ENCODE results near the gene TMUB2. TPM values are rescaled to one million over a fixed set of nuclear protein-coding genes. Genes with fewer than 3 reads are reported as not detected.

The TMUB2 gene
- total and polyA plus RNA-seq, 12 donors = 16.3 to 37.2 (median 20.1) TPM

- no peaks in the 10 kb centered on the region for H3K9me3 ChIP-seq
- WGBS, 2 donors = 75 to 78% methylated on average over 11 of the region's 11 CpGs
- DNase-seq (no peak), ATAC-seq (no peak)
- intact Hi-C loops (cut with DNase I) = loop anchor here in 9 of 10 donors (1.0 to 5.0 kb wide), 8 partner anchors 112 to 312 kb away; partner anchors contain the start of genes GRN (in 3 of the 9) and SLC25A39 (in 2 of the 9)
- peaks cover 0 to 87% (median 47%) of the 10 kb centered on the region in 9 donors for H3K36me3 ChIP-seq
- H3K4me3 ChIP-seq = no peak overlapping the region
- TF ChIP-seq CTCF (IDR thresholded peaks at IDR 0.05) = no peak
- H3K27ac ChIP-seq = peak overlapping the region in 6 of 10 donors; percentile 9 to 72 (median 54)
- peaks cover 5 to 26% (median 13%) of the 10 kb centered on the region in 9 donors for H3K4me1 ChIP-seq
- no peaks in the 10 kb centered on the region for H3K27me3 ChIP-seq
Measured at GRCh38 chr17:44209786-44210341, 23.1 kb downstream of the TMUB2 start.

DNA sequence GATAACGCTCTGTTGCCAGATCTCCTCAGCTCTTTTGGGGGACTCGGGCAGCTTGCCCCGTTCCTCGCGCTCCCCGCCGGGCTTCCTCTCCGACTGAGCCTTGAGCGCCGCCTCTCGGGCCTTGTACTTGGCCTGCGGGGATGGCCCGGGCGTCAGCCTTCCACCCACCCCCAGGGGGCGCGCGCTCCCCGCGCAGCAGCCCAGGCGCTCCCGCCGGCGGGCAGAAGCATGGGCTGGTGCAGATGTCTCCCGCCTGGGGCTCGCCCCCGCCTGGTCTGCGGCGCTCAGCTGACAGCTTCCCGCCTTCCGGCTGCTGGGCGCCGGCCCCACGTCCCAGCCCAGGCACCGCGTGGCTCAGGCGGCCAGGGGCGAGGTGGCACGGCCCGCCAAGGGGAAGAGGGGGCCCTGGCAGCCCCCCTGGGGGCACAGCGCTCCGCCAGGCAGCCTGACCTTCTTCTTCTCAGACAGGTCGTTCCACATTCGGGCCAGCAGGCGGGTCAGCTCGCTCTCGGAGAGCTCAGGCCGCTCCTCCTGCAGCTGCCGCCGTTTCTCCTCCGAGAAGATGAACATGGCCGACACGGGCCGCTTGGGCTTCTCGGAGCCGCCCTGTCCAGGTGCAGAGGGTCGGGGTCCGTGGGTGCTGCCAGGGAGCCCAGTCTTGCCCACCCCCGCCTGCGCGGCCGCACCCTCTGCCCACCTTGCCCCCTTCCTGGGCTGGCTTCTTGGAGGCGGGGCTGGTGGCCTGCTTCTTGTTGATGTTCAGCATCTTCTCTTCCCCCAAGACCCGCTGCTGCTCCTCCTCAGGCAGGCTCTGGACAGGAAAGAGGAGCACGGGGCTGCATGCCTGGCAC, 23.8 kb downstream of the TMUB2 start:
- Histone ChIP-seq H3K4me1 (peaks cover 5 to 26% (median 13%) of the 10 kb centered on the region in 9 donors), H3K27me3 (no peaks in the 10 kb centered on the region), H3K27ac (peak overlapping the region in 7 of 10 donors; percentile 11 to 72 (median 48)), H3K4me3 (peak overlapping the region in 2 of 10 donors; percentile 6 to 19), H3K9me3 (no peaks in the 10 kb centered on the region), H3K36me3 (peaks cover 0 to 94% (median 54%) of the 10 kb centered on the region in 9 donors)
- TF ChIP-seq CTCF (IDR thresholded peaks at IDR 0.05) = peak; percentile 97 to 100 (median 99)
- WGBS, 2 donors = 28 to 31% methylated on average over 62 to 64 of the region's 64 CpGs
- ATAC-seq (peak; percentile 87 to 96 (median 92)), DNase-seq (peak; percentile 86 to 91)
- intact Hi-C loops (cut with DNase I) = loop anchor here in 9 of 10 donors (1.0 to 5.0 kb wide), 8 partner anchors 112 to 312 kb away; partner anchors contain the start of genes GRN (in 3 of the 9) and SLC25A39 (in 2 of the 9)

GRCh38 chr17:44211281-44212265, 24.8 kb downstream of the TMUB2 start:
- Histone ChIP-seq H3K9me3 (no peaks in the 10 kb centered on the region), H3K4me1 (peaks cover 5 to 37% (median 19%) of the 10 kb centered on the region in 9 donors), H3K4me3 (no peak overlapping the region), H3K27ac (peak overlapping the region in 1 of 10 donors; percentile 61), H3K27me3 (no peaks in the 10 kb centered on the region), H3K36me3 (peaks cover 0 to 98% (median 64%) of the 10 kb centered on the region in 9 donors)
- ATAC-seq = no peak
- WGBS, 2 donors = 92% methylated on average over 30 of the region's 30 CpGs
- intact Hi-C loops (cut with DNase I) = loop anchor here in 8 of 10 donors (2.0 to 5.0 kb wide), 7 partner anchors 111 to 311 kb away; partner anchors contain the start of genes GRN (in 3 of the 8) and SLC25A39 (in 2 of the 8)
- no peak for DNase-seq
- no peak for TF ChIP-seq CTCF (IDR thresholded peaks at IDR 0.05)
